HEK293 (cell line): ENCODE measurements around the gene SMIM24.

Source experiments
- AEBP2 ChIP-seq: fragments of 450-650 bp; formaldehyde crosslinking; IDR thresholded peaks from 2 replicates; pipeline ENCODE4 v1.5.1; 2016; ENCODE audit warnings: missing biosample characterization, missing genetic modification characterization, borderline replicate concordance
- BCL11A ChIP-seq: fragments of 450-650 bp; formaldehyde crosslinking; IDR thresholded peaks from 2 replicates; pipeline ENCODE4 v1.5.1; 2016; ENCODE audit warnings: low read depth, missing biosample characterization, missing genetic modification characterization
- EGR2 ChIP-seq: fragments of 450-650 bp; formaldehyde crosslinking; IDR thresholded peaks from 2 replicates; pipeline ENCODE4 v1.5.1; 2016; ENCODE audit warnings: low read depth, missing biosample characterization, missing genetic modification characterization
- KLF10 ChIP-seq: fragments of 450-650 bp; IDR thresholded peaks from 2 replicates; pipeline ENCODE4 v1.5.1; 2018; ENCODE audit warnings: missing biosample characterization, mild to moderate bottlenecking, missing genetic modification characterization
- KLF16 ChIP-seq: fragments of 450-650 bp; formaldehyde crosslinking; IDR thresholded peaks from 2 replicates; pipeline ENCODE4 v1.5.1; 2017; ENCODE audit warnings: missing biosample characterization, missing genetic modification characterization
- PRDM4 ChIP-seq: fragments of 450-650 bp; formaldehyde crosslinking; IDR thresholded peaks from 2 replicates; pipeline ENCODE4 v1.5.1; 2017; ENCODE audit warnings: missing biosample characterization, missing genetic modification characterization
- SCRT2 ChIP-seq: fragments of 450-650 bp; formaldehyde crosslinking; IDR thresholded peaks from 2 replicates; pipeline ENCODE4 v1.5.1; 2016; ENCODE audit warnings: missing biosample characterization, missing genetic modification characterization
- SP7 ChIP-seq: fragments of 450-650 bp; formaldehyde crosslinking; IDR thresholded peaks from 2 replicates; pipeline ENCODE4 v1.5.1; 2016; ENCODE audit warnings: missing biosample characterization, missing genetic modification characterization
- ZBTB11 ChIP-seq: fragments of 450-650 bp; formaldehyde crosslinking; conservative IDR thresholded peaks from 2 replicates; pipeline ENCODE4 v1.5.1; 2016; ENCODE audit warnings: low read depth, missing biosample characterization, missing genetic modification characterization
- ZBTB20 ChIP-seq: fragments of 450-650 bp; formaldehyde crosslinking; IDR thresholded peaks from 2 replicates; pipeline ENCODE4 v1.5.1; 2016; ENCODE audit warnings: missing biosample characterization, missing genetic modification characterization
- ZBTB48 ChIP-seq: fragments of 450-650 bp; formaldehyde crosslinking; IDR thresholded peaks from 2 replicates; pipeline ENCODE4 v1.5.1; 2016; ENCODE audit warnings: missing biosample characterization, missing genetic modification characterization
- ZFP3 ChIP-seq: fragments of 450-650 bp; formaldehyde crosslinking; IDR thresholded peaks from 2 replicates; pipeline ENCODE4 v1.5.1; 2016; ENCODE audit warnings: low read depth, missing biosample characterization, missing genetic modification characterization
- ZNF132 ChIP-seq: fragments of 450-650 bp; formaldehyde crosslinking; IDR thresholded peaks from 2 replicates; pipeline ENCODE4 v1.5.1; 2017; ENCODE audit warnings: missing biosample characterization, missing genetic modification characterization, borderline replicate concordance
- ZNF146 ChIP-seq: fragments of 450-650 bp; formaldehyde crosslinking; IDR thresholded peaks from 2 replicates; pipeline ENCODE4 v1.5.1; 2016; ENCODE audit warnings: missing biosample characterization, missing genetic modification characterization
- ZNF18 ChIP-seq: fragments of 450-650 bp; formaldehyde crosslinking; IDR thresholded peaks from 2 replicates; pipeline ENCODE4 v1.5.1; 2016; ENCODE audit warnings: missing biosample characterization, missing genetic modification characterization
- ZNF24 ChIP-seq: fragments of 450-650 bp; formaldehyde crosslinking; IDR thresholded peaks from 2 replicates; pipeline ENCODE4 v1.5.1; 2016; ENCODE audit warnings: missing biosample characterization, missing genetic modification characterization
- ZNF449 ChIP-seq: fragments of 450-650 bp; formaldehyde crosslinking; IDR thresholded peaks from 2 replicates; pipeline ENCODE4 v1.5.1; 2017; ENCODE audit warnings: missing biosample characterization, mild to moderate bottlenecking, missing genetic modification characterization, moderate library complexity
- ZNF521 ChIP-seq: fragments of 450-650 bp; formaldehyde crosslinking; IDR thresholded peaks from 2 replicates; pipeline ENCODE4 v1.5.1; 2017; ENCODE audit warnings: missing biosample characterization, mild to moderate bottlenecking, missing genetic modification characterization
- ZNF610 ChIP-seq: fragments of 450-650 bp; formaldehyde crosslinking; IDR thresholded peaks from 2 replicates; pipeline ENCODE4 v1.5.1; 2016; ENCODE audit warnings: missing biosample characterization, missing genetic modification characterization, borderline replicate concordance
- ZNF623 ChIP-seq: fragments of 450-650 bp; formaldehyde crosslinking; IDR thresholded peaks from 2 replicates; pipeline ENCODE4 v1.5.1; 2016; ENCODE audit warnings: missing biosample characterization, missing genetic modification characterization
- ZNF645 ChIP-seq: fragments of 450-650 bp; formaldehyde crosslinking; IDR thresholded peaks from 2 replicates; pipeline ENCODE4; 2016; ENCODE audit warnings: missing biosample characterization, missing genetic modification characterization
- ZNF692 ChIP-seq: fragments of 450-650 bp; formaldehyde crosslinking; IDR thresholded peaks from 2 replicates; pipeline ENCODE4 v1.5.1; 2016; ENCODE audit warnings: missing biosample characterization, missing genetic modification characterization
- ZNF830 ChIP-seq: fragments of 450-650 bp; IDR thresholded peaks from 2 replicates; pipeline ENCODE4 v1.5.0; 2018; ENCODE audit warnings: missing biosample characterization, missing genetic modification characterization, low read depth, mild to moderate bottlenecking, moderate library complexity
- ZNF843 ChIP-seq: fragments of 450-650 bp; formaldehyde crosslinking; IDR thresholded peaks from 2 replicates; pipeline ENCODE4 v1.5.1; 2016; ENCODE audit warnings: missing biosample characterization, missing genetic modification characterization

Gene SMIM24

GRCh38 chr19:3434630-3435553 is 45.4 kb downstream of the SMIM24 start (continued):
- TF ChIP-seq PRDM4 (0 out of 2 replicates have a peak, but pooled peaks have one; percentile 24), ZNF830 (tag by site-specific recombination) (no peak), KLF10 (tag by site-specific recombination) (peak; percentile 93), ZNF521 (tag by site-specific recombination) (no peak), ZNF146 (peak; percentile 41; the same call in 1 of the 2 replicates), ZFP3 (no peak), ZNF24 (peak; percentile 33), BCL11A (tag by site-specific recombination) (no peak), ZNF449 (tag by site-specific recombination) (peak; percentile 54; the same call in 1 of the 2 replicates), ZNF18 (tag by site-specific recombination) (peak; percentile 63; the same call in 1 of the 2 replicates), ZNF610 (tag by site-specific recombination) (peak; percentile 24; the same call in 1 of the 2 replicates), ZNF623 (peak; percentile 18; the same call in 1 of the 2 replicates), ZBTB48 (tag by site-specific recombination) (peak; percentile 15; the same call in 1 of the 2 replicates), ZBTB20 (tag by site-specific recombination) (peak; percentile 42; the same call in 1 of the 2 replicates), EGR2 (tag by site-specific recombination) (peak; percentile 98), SP7 (tag by site-specific recombination) (peak; percentile 90), ZNF843 (tag by site-specific recombination) (peak; percentile 57), ZBTB11 (tag by site-specific recombination) (peak; percentile 99), SCRT2 (tag by site-specific recombination) (peak; percentile 90), ZNF645 (tag by site-specific recombination) (no peak), AEBP2 (tag by site-specific recombination) (no peak), KLF16 (tag by site-specific recombination) (peak; percentile 99), ZNF692 (tag by site-specific recombination) (peak; percentile 53), ZNF132 (no peak)
